Nucleus accumbens (tissue), 56 donors: Measurements from ENCODE around the gene COL6A2.
A peak's percentile ranks its signal among the peaks of the same experiment; 100 is the strongest.
"Not testable (repeated sequence)": the region's sequence is repeated elsewhere in the genome, so short reads cannot be mapped to it uniquely, and the experiment has no call there.

Experiments used
- DNase-seq, 56 donors: peaks; one replicate each; lab custom pipeline; 2025; lab: John Stamatoyannopoulos, UW

COL6A2 gene

DNA sequence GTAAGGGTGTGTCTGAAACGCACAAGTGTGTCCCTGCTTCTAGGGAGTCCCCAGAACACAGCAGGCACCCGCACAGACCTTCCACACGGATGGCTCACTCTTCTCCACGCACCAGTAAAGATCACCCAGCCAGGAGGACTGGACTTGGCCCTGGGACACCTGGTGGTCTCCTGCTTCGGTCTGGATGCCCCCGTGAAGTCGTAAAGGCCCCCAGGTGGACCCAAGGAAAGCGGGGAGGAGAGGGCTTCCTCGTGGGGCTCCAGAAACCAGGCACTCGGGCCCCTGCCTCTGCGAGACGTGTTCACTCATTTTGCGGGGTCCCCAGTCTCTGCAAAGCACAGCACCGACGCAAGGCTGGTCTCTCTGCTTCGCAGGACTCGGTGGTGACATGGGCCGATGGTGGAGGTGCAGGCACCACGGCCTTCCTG lies 20.2 kb upstream of the COL6A2 start:
- no peak for DNase-seq

DNA sequence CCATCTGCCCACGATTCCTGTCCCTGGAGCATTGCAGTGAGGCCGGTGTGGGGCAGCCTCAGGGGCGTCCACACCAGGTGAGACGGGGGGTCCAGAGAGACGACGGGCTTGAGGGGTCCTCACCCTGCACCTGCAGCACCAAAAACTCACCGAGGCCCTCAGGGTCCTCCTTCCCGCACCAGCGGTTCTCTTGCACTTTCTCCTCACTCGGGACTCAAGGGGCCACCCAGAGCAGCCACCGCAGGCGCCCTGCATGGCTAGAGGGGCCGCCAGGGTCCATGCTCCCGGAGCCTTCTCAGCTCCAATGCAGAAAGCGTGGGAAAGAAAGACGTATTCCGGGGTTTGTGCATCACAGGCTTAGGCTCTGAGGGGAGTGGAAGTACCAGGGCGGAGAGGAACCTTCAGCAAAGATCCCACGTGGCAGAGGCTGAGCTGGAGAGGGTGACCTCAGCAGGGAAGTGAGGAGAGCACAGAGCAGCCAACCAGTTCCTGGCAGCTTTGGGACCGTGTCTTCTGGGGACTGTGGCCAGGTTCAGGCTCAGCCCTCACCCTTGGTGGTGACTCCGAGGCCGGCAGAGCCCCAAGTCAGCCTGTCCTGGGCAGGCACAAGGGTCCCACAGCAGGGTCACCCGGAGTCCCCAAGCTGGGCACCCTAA lies 19.5 kb upstream of the COL6A2 start:
- no peak for DNase-seq

DNA sequence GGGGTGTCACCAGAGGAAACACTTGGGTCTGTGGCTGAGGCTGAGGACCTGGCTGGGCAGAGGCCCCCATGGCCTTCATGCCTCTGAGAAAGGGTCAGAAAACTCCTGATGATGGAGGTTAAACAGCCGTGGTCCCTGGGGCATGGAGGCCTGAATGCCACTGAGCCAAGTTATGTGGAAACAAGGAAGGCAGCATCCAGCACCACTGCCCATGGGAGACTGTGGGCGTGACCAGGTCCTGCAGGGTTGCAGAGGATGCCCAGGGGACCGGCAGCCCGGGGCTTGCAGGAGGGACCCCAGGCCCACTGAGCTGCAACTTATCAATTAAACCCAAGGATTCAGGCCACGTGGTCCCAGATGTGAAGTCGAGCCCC lies 18.9 kb upstream of the COL6A2 start:
- DNase-seq: no peak

GRCh38 chr21:46079352-46080170 lies 18.4 kb upstream of the COL6A2 start:
- no peak for DNase-seq

DNA sequence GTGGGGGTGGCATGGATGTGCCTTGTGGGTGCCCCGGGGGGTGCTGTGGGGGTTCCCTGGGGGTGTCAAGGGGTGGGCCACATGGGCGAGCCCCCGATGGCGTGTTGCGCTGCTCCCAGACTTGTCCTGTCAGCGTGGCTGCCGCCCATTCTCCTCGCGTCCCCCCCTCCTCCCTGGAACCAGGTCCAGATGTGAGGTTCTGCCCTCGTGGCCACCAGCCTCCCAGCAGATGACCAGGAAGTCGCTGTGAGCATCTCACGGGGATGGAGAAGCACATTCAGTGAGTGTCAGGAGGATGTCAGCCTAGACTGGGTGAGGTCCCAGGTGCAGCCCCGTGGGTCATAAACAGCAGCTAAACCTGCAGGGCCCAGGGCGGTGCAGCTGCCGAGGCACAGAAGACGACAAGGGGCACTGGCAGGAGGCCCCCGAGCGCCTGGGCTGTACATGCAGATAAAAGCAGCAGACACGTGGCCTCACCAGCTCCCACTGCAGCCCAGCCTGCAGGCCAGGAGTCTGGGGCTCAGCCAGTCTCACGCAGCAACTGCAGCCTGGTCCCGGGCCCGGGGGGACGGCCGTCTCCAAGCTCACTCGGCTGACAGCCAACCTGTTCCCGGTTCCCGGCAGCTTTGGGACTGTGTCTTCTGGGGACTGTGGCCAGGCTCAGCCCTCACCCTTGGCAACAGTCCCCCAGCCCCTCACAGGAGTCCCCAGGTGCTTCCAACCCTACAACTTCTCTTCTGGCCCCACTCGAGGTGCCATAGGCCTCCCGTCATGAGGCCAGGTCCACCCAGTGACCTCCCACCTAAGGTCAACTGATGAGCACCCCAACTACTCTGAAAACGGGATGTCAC lies 17.5 kb upstream of the COL6A2 start:
- DNase-seq: peak in 28 of 56 donors; percentile 2 to 70 (median 21)

GRCh38 chr21:46081022-46081861 lies 16.7 kb upstream of the COL6A2 start:
- no peak for DNase-seq

GRCh38 chr21:46081862-46082712 lies 15.8 kb upstream of the COL6A2 start:
- DNase-seq: no peak

GRCh38 chr21:46082713-46082962 lies 15.3 kb upstream of the COL6A2 start:
- DNase-seq: no peak

DNA sequence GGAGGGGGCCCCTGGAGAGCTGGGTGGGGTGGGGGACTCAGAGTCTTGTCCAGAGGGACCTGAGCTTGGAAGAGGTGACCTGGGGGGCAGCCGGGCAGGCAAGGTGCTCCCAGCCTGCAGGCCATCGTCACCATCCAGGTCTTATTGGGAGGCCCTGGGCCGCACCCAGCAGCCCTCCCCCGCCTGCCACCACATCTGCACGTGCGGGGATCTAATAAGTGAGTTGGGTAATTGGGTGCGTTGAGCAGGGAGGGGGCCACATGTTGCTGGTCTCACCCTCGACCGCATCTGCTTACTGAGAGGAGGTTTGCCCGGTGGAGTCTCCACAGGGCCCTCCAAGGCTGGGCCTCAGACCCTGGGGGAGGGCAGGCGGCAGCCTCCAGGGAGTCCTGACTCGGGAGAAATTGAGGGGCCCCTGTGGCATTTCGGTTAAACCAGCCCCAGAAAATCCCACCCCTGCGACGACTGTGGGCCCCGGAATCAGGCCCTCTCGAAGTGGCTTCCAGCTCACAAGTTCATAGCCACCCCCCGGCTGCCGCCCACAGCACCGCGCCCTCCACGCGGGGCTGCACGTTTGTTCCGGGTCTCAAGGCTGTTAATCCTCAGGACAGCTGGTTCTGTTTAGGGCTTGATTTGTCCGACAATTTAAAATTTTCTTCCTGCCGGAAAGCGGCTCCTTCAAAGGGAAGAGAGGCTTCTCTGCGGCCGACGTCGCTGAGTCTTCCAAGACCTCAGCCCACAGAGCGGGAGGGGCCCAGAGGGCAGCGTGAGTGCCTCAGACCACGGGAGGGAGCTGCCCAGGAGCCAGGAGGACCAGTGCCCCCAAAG lies 14.7 kb upstream of the COL6A2 start:
- no peak for DNase-seq

- no peak for DNase-seq
Measured at GRCh38 chr21:46083791-46084561, 13.9 kb upstream of the COL6A2 start.

DNA sequence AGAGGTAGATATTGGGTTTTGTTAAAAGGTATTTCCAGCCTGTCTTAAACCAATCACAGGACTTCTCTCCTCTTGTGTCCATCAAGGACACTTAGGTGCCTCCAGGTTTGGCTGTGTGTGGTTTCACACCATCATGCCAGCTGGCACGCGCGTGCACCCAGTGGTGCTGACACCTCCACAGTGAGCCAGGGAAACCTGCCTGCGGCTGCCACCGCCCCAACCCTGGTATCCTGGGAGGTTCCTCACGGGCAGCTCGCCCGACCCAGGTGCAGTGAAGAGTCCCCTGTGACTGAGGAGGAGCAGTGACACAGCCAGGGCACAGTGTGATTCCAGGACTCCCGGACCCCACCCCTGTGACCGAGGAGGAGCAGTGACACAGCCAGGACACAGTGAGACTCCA lies 13.2 kb upstream of the COL6A2 start:
- no peak for DNase-seq

DNA sequence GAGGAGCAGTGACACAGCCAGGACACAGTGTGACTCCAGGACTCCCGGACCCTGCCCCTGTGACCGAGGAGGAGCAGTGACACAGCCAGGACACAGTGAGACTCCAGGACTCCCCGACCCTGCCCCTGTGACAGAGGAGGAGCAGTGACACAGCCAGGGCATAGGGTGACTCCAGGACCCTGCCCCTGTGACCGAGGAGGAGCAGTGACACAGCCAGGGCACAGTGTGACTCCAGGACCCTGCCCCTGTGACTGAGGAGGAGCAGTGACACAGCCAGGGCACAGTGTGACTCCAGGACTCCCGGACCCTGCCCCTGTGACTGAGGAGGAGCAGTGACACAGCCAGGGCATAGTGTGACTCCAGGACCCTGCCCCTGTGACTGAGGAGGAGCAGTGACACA lies 12.7 kb upstream of the COL6A2 start:
- DNase-seq: not testable (repeated sequence)

GRCh38 chr21:46087641-46088040 lies 10.3 kb upstream of the COL6A2 start:
- no peak for DNase-seq

DNA sequence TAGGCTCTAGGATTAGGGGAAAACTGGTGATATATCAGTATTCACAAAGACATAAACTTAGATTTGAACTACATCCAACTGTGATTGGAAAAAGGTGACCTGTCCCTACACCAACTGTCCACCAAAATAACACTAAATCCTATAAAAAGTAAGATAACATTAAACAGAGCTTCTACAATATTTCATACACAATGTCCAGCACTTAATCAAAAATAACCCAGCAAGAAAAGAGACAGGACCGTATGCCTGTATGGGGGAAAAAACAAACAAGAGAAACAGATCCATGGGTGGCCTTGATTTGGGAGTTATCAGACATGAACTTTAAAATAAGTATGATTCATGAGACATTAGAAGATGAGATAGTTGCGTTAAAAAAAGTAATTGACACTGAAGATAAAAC lies 9.7 kb upstream of the COL6A2 start:
- DNase-seq: no peak

- DNase-seq: no peak
Measured at GRCh38 chr21:46089285-46089684, 8.6 kb upstream of the COL6A2 start.

DNA sequence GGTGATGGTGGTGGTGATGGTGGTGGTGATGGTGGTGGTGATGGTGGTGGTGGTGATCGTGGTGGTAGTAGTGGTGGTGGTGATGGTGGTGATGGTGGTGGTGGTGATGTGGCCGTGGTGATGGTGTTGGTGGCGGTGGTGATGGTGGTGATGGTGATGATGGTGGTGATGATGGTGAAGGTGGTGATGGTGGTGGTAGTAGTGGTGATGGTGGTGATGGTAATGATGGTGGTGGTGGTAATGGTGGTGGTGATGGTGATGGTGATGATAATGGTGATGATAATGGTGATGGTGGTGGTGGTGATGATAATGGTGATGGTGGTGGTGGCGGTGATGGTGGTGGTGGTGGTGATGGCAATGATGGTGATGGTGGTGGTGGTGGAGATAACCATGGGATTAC lies 6.8 kb upstream of the COL6A2 start:
- DNase-seq: no peak

- DNase-seq: no peak
Measured at GRCh38 chr21:46091631-46092025, 6.3 kb upstream of the COL6A2 start.
